DMS153 (cell line): ENCODE measurements around the gene MRPL53.
A peak's percentile ranks its signal among the peaks of the same experiment; 100 is the strongest.

ENCODE experiments used
- DNase-seq: peaks from one replicate; lab custom pipeline; 2025; lab: John Stamatoyannopoulos, UW

The MRPL53 gene

GRCh38 chr2:74472086-74472944 lies at the start of gene MRPL53:
Gene MRPL53, minus strand, starts transcription at chr2:74472680. Its CDS starts 20 bp downstream, at chr2:74472660.
- peak; percentile 84 for DNase-seq

- DNase-seq = no peak
Observed at GRCh38 chr2:74516650-74517049, 44.2 kb upstream of the MRPL53 start.

DNA sequence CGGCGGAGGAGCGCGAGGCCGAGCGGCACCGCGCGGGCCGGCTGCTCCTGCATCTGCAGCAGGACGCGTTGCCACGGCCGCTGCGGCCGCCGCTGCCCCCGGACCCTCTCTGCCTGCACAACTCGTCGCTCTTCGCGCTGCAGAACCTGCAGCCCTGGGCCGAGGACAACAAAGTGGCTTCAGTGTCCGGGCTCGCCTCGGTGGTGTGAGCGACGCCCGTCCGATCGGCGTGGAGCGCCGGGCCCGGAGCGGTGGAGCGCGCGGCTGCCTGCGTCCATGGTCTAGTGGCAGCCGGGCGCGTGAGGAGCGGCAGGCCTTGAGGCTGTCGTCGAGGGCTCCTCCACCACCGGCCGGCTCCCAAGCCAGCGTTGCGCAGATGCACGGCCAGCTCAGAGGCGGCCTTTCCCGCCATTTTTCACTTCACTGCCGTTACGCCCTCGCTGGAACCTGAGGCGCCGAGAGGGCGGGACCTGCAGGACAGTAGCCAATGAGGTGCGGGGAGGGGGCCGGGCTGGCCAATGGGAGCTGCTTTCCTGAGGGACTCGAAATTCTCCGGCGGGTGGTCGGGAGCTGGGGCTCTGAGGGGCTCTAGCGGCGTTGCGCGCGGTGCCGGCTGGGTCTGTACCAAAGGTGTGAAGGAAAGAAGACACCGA lies 43.6 kb upstream of the MRPL53 start:
- DNase-seq = no peak

DNA sequence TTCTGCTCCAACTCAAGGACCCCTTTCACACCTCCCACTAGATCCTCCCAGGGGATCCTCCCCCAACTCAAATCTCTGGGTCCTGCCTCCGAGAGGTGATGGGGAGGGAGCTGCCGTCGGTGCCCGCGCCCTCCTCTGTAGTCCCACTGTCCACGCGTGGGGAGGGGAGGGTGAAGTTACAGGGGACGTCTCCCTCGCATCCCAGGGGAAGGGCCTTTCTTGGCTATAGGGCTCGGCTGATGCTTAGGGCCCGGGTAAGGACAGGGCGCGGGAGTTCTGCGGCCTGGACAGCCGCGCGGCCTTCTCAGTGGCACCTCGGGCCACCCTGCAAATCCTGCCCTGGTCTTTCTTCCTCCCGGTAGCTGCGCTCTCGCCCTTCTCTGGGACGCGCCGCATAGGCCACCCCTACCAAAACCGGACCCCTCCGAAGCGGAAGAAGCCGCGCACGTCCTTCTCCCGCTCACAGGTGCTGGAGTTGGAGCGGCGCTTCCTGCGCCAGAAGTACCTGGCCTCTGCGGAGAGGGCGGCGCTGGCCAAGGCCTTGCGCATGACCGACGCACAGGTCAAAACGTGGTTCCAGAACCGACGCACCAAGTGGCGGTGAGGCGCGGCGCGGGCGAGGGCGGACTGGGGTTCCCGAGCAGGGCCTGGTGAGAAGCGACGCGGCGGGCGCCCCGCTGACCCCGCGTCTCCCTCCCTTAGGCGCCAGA lies 42.9 kb upstream of the MRPL53 start:
- DNase-seq = no peak

- no peak for DNase-seq
Observed at GRCh38 chr2:74514368-74515270, 42.1 kb upstream of the MRPL53 start, which contains the start of gene TLX2. Gene TLX2, plus strand, starts transcription at chr2:74514450. Its CDS starts 357 bp downstream, at chr2:74514807.

GRCh38 chr2:74513605-74514367 lies 41.3 kb upstream of the MRPL53 start:
- no peak for DNase-seq

- DNase-seq = no peak
Observed at GRCh38 chr2:74512744-74513604, 40.5 kb upstream of the MRPL53 start.

- DNase-seq = no peak
Observed at GRCh38 chr2:74511104-74511989, 38.9 kb upstream of the MRPL53 start.

GRCh38 chr2:74510272-74510671 lies 37.8 kb upstream of the MRPL53 start:
- DNase-seq = no peak

DNA sequence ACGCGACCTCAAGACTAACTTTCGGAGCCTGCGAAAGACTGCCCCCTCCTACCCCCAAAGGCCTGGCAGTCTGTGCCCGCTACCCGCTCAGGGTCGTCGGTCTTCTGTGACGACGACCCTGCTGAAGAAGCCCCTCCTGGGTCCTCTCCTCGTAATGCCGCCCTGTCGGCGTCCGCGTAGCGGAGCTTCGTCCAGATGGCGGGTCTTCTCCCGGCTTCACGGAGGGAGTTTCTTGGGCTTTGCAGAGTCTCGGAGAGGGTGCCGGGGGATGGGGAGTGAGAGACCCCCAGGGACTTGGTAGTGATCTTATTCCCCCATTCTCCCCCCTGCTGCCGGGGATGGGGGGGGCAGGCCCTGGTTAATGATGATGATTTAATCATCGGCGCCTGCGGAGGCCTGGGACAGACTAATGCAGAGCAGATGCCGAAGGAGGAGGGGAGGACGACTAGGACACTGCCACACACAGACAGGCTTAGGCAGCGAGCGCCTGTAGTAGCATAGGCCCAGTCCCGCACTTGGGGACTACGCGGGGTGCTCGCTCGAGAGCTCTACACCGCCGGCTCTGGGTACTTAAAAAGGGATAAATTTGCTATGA lies 35.5 kb upstream of the MRPL53 start:
- no peak for DNase-seq

DNA sequence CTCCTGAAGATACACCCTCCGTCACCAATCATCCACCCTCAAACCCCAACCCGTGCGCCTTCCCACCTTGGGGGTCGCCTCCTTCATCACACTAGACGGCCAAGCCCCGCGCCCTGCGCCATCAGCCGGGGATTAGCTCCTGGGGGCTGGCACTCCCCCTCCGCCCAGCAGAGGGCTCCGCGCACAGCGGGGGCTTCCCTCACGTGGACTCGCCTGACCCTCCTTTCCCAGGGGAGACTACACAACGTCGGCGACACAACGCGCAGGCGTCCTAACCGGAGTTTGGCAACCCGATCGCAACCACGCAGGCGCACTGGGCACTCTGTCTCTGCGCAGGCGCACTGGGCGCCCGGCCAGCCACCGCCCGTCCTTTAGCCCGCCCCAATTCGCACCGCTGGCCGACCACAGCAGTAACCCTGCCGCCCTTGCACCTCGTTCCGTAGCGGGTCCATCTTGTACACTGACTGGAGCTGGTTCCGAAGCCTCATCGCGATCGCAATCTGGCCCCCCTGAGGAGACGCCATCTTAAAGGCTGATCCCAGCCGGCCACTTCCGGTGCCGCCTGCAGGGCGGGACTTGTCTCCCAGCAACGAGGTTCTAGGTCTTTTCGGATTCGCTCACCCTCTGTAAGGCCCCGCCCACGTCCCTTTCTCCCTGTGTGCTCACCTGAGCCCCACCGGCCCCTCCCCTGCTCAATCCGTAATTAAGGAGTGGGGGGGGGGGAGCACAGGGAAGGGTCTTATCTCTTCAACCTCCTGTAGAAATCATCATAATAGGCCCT lies 34.9 kb upstream of the MRPL53 start, which contains the start of gene PCGF1:
PCGF1 (minus strand) TSS at position 551 of the 781 bp plus-strand sequence; CDS start at position 524, 27 bp downstream.
- peak; percentile 98 for DNase-seq

- no peak for DNase-seq
Observed at GRCh38 chr2:74505448-74506246, 33.2 kb upstream of the MRPL53 start.

- DNase-seq = no peak
Observed at GRCh38 chr2:74504591-74504990, 32.1 kb upstream of the MRPL53 start.

DNA sequence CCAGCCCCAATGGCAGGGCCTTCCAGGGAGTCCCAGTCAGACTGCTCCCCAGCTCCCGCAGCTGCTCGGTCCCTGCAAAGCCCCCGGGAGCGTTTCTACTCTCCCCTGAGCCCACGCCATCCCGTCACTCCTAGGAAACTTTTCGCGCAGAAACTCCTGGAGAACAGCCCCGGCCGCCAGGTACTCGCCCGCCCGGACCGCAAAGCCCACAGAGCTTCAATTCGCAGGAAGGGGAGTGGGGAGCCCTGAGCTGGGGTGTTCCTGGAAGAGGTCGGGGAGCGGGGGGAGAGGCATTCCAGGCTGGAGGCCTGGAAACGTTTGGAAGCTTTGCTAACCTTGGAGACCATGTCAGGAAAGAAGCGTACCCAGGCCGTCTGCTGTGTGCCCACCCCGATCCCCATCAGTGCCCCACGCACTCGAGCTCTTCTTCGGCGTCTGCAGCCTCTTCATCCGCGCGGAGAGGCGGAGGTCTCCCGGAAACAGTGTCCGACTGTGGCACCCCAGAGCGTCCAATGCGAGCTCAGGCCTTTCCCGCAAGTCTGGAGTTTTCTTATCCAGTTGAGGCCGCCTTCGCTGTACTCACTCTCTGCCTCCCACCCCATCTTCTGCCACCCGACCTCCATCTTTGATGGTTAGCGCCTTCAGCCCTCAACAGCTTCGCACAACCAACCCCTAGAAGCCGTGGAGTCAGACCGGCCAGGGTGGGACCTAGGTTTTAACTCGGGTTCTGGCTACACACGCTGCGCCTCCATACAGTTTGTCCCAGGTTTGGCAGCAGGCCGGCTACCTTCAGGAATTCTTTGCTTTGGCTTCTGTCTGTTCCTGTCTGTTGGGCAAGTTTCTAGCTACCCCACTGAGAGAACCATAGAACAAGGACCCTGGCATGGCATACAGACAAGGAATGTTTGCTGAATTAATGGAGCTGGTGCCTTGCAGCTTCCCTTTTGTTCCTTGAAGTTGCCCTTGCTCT lies 31.3 kb upstream of the MRPL53 start:
- no peak for DNase-seq

DNA sequence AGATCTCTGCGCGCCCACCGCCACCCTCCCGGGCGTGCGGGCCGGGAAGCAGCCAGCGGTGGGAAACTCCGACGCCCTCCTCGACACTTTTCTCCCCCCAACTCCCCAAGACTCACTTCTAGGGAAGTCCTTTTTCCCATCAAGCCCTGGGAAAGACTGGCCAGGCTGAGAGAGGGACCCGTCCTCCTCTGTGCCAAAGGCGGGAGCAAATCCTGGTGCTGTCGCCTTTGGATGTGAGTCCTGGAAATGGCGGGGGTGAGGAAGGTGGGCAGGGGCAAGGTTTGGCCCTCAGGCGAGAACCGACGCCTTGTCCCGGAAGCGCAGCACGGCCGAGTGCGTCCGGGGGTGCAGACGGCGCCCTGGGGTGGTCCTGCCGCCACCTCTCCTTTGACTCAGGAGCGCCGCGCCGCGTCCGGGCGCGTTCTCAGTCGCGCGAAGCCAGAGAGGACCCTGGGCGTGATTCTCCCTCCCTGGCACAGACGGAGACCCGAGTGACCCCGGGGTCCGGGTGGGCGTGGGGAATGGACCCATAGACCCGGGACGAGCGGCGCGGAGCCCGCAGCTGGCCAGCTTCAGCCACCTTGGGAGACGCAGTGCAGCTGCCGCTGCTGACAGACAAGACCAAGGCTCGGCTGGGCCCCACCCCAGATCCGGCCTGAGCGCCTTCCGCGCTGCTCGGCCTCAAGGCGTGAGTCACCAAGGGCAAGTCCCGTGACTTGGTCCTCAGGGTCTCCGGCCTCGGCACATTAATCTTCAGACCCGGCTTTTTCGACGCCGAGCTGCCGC lies 30.4 kb upstream of the MRPL53 start:
- no peak for DNase-seq
